ENCODE data around the gene SNX13. TPM values are rescaled to one million over a fixed set of nuclear protein-coding genes. Genes with fewer than 3 reads are reported as not detected.

SNX13 gene
- total and polyA plus RNA-seq, 2 experiments from 2014 or later: 7.5 to 42.7 TPM

DNA sequence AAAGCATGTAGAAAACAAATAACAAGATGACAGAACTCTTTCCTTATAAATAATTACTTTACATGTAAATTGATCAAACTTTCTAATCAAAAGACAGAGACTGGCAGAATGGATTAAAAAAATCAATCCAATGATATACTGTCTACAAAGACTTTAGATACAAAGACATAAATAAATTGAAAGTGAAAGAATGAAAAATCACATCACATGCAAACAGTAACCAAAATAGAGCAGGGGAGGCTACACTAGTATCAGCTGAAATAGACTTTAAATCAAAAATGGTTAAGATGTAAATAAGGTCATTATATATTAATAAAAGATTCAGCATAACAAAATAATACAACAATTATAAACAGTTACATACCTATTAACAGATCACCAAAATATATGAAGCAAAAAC lies 97.3 kb downstream of the SNX13 start:
- no peaks in the 10 kb centered on the region for H4K20me1 ChIP-seq (replicated peaks; ENCODE audit: insufficient read depth)
- Mint-ChIP-seq H3K27me3 (ENCODE audit: insufficient read depth, low read depth, poor library complexity) (no peaks in the 10 kb centered on the region), H3K36me3 (ENCODE audit: low read depth) (peaks cover 3% of the 10 kb centered on the region)

More for the DNA sequence above, 97.3 kb downstream of the SNX13 start:
- ATAC-seq (no peak), DNase-seq (ENCODE audit: low spot score) (no peak)
- H3K27ac ChIP-seq (ENCODE audit: low read depth): no peak overlapping the region
- no peaks in the 10 kb centered on the region for H3K36me3 ChIP-seq (ENCODE audit: insufficient read depth)
- H3K27me3 ChIP-seq (ENCODE audit: insufficient read depth): no peaks in the 10 kb centered on the region
- H2AFZ ChIP-seq: no peak overlapping the region
- no peak overlapping the region for H3K4me3 ChIP-seq
- no peaks in the 10 kb centered on the region; the same call in 2 of the 3 replicates for H3K9me3 Mint-ChIP-seq
- TF ChIP-seq CREB1 (CRISPR knock-in tag; IDR thresholded peaks at IDR 0.05; ENCODE audit: low read depth): no peak
- no peak for TF ChIP-seq POLR2AphosphoS5 (IDR thresholded peaks at IDR 0.05; ENCODE audit: low read depth)
- TF ChIP-seq, protein P1, sequence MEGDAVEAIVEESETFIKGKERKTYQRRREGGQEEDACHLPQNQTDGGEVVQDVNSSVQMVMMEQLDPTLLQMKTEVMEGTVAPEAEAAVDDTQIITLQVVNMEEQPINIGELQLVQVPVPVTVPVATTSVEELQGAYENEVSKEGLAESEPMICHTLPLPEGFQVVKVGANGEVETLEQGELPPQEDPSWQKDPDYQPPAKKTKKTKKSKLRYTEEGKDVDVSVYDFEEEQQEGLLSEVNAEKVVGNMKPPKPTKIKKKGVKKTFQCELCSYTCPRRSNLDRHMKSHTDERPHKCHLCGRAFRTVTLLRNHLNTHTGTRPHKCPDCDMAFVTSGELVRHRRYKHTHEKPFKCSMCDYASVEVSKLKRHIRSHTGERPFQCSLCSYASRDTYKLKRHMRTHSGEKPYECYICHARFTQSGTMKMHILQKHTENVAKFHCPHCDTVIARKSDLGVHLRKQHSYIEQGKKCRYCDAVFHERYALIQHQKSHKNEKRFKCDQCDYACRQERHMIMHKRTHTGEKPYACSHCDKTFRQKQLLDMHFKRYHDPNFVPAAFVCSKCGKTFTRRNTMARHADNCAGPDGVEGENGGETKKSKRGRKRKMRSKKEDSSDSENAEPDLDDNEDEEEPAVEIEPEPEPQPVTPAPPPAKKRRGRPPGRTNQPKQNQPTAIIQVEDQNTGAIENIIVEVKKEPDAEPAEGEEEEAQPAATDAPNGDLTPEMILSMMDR (conservative IDR thresholded peaks at IDR 0.05; ENCODE audit: low read depth in 2 of 2): no peak
- no peak for TF ChIP-seq EZH2 (IDR thresholded peaks at IDR 0.05; ENCODE audit: low read depth, unreplicated experiment)
- TF ChIP-seq STAT1 (IDR thresholded peaks at IDR 0.05; ENCODE audit: unreplicated experiment): no peak
- TF ChIP-seq ZNF331 (CRISPR knock-in tag; IDR thresholded peaks at IDR 0.05; ENCODE audit: low read depth): no peak
- TF ChIP-seq, protein P2, sequence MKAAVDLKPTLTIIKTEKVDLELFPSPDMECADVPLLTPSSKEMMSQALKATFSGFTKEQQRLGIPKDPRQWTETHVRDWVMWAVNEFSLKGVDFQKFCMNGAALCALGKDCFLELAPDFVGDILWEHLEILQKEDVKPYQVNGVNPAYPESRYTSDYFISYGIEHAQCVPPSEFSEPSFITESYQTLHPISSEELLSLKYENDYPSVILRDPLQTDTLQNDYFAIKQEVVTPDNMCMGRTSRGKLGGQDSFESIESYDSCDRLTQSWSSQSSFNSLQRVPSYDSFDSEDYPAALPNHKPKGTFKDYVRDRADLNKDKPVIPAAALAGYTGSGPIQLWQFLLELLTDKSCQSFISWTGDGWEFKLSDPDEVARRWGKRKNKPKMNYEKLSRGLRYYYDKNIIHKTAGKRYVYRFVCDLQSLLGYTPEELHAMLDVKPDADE (IDR thresholded peaks at IDR 0.05): no peak
- no peak for TF ChIP-seq JUNB (IDR thresholded peaks at IDR 0.05; ENCODE audit: unreplicated experiment)
- TF ChIP-seq EZH2phosphoT487 (IDR thresholded peaks at IDR 0.05; ENCODE audit: unreplicated experiment): no peak
- no peak for TF ChIP-seq ZNF114 (CRISPR knock-in tag; IDR thresholded peaks at IDR 0.05)
- TF ChIP-seq NANOG (IDR thresholded peaks at IDR 0.05; ENCODE audit: borderline replicate concordance): no peak
- TF ChIP-seq, protein P3, sequence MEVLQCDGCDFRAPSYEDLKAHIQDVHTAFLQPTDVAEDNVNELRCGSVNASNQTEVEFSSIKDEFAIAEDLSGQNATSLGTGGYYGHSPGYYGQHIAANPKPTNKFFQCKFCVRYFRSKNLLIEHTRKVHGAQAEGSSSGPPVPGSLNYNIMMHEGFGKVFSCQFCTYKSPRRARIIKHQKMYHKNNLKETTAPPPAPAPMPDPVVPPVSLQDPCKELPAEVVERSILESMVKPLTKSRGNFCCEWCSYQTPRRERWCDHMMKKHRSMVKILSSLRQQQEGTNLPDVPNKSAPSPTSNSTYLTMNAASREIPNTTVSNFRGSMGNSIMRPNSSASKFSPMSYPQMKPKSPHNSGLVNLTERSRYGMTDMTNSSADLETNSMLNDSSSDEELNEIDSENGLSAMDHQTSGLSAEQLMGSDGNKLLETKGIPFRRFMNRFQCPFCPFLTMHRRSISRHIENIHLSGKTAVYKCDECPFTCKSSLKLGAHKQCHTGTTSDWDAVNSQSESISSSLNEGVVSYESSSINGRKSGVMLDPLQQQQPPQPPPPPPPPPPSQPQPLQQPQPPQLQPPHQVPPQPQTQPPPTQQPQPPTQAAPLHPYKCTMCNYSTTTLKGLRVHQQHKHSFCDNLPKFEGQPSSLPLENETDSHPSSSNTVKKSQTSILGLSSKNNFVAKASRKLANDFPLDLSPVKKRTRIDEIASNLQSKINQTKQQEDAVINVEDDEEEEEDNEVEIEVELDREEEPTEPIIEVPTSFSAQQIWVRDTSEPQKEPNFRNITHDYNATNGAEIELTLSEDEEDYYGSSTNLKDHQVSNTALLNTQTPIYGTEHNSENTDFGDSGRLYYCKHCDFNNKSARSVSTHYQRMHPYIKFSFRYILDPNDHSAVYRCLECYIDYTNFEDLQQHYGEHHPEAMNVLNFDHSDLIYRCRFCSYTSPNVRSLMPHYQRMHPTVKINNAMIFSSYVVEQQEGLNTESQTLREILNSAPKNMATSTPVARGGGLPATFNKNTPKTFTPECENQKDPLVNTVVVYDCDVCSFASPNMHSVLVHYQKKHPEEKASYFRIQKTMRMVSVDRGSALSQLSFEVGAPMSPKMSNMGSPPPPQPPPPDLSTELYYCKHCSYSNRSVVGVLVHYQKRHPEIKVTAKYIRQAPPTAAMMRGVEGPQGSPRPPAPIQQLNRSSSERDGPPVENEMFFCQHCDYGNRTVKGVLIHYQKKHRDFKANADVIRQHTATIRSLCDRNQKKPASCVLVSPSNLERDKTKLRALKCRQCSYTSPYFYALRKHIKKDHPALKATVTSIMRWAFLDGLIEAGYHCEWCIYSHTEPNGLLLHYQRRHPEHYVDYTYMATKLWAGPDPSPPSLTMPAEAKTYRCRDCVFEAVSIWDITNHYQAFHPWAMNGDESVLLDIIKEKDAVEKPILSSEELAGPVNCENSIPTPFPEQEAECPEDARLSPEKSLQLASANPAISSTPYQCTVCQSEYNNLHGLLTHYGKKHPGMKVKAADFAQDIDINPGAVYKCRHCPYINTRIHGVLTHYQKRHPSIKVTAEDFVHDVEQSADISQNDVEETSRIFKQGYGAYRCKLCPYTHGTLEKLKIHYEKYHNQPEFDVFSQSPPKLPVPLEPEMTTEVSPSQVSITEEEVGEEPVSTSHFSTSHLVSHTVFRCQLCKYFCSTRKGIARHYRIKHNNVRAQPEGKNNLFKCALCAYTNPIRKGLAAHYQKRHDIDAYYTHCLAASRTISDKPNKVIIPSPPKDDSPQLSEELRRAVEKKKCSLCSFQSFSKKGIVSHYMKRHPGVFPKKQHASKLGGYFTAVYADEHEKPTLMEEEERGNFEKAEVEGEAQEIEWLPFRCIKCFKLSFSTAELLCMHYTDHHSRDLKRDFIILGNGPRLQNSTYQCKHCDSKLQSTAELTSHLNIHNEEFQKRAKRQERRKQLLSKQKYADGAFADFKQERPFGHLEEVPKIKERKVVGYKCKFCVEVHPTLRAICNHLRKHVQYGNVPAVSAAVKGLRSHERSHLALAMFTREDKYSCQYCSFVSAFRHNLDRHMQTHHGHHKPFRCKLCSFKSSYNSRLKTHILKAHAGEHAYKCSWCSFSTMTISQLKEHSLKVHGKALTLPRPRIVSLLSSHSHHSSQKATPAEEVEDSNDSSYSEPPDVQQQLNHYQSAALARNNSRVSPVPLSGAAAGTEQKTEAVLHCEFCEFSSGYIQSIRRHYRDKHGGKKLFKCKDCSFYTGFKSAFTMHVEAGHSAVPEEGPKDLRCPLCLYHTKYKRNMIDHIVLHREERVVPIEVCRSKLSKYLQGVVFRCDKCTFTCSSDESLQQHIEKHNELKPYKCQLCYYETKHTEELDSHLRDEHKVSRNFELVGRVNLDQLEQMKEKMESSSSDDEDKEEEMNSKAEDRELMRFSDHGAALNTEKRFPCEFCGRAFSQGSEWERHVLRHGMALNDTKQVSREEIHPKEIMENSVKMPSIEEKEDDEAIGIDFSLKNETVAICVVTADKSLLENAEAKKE (CRISPR knock-in tag; IDR thresholded peaks at IDR 0.05): no peak
- TF ChIP-seq, protein P4, sequence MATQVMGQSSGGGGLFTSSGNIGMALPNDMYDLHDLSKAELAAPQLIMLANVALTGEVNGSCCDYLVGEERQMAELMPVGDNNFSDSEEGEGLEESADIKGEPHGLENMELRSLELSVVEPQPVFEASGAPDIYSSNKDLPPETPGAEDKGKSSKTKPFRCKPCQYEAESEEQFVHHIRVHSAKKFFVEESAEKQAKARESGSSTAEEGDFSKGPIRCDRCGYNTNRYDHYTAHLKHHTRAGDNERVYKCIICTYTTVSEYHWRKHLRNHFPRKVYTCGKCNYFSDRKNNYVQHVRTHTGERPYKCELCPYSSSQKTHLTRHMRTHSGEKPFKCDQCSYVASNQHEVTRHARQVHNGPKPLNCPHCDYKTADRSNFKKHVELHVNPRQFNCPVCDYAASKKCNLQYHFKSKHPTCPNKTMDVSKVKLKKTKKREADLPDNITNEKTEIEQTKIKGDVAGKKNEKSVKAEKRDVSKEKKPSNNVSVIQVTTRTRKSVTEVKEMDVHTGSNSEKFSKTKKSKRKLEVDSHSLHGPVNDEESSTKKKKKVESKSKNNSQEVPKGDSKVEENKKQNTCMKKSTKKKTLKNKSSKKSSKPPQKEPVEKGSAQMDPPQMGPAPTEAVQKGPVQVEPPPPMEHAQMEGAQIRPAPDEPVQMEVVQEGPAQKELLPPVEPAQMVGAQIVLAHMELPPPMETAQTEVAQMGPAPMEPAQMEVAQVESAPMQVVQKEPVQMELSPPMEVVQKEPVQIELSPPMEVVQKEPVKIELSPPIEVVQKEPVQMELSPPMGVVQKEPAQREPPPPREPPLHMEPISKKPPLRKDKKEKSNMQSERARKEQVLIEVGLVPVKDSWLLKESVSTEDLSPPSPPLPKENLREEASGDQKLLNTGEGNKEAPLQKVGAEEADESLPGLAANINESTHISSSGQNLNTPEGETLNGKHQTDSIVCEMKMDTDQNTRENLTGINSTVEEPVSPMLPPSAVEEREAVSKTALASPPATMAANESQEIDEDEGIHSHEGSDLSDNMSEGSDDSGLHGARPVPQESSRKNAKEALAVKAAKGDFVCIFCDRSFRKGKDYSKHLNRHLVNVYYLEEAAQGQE (IDR thresholded peaks at IDR 0.05; ENCODE audit: unreplicated experiment): no peak
- H3K27ac Mint-ChIP-seq: no peak overlapping the region
- H3F3A ChIP-seq (replicated peaks; ENCODE audit: low read depth): no peaks in the 10 kb centered on the region
- peaks cover 11% of the 10 kb centered on the region for H3K4me1 ChIP-seq (ENCODE audit: insufficient read depth)
- no peak overlapping the region for H3K4me2 ChIP-seq
- H3K4me3 Mint-ChIP-seq: no peak overlapping the region
- no peaks in the 10 kb centered on the region for H3K79me2 ChIP-seq (replicated peaks; ENCODE audit: insufficient read depth)
- no peaks in the 10 kb centered on the region for H3K9me2 ChIP-seq (ENCODE audit: insufficient read depth)
- H3K4me1 Mint-ChIP-seq: peaks cover 5% of the 10 kb centered on the region; the same call in 2 of the 3 replicates

Measured in GM23338 (cell line).